Mesenchymal stem cell (in vitro differentiated cells and primary cell): Measurements from ENCODE around the gene SLC34A2. TPM values are rescaled to one million over a fixed set of nuclear protein-coding genes. Genes with fewer than 3 reads are reported as not detected.

Source experiments
- DNase-seq: peaks from one replicate; pipeline ENCODE4 v3.0.0-alpha.2; 2013
- H2AFZ ChIP-seq: one replicate; pipeline ENCODE4 v1.6.1; 2013; ENCODE audit warnings: low read depth, mild to moderate bottlenecking, control low read depth, inconsistent platforms, low read length, moderate library complexity
- H2AK5ac ChIP-seq: 2 replicates; pipeline ENCODE4 v1.6.1; 2013; ENCODE audit warnings: low read length, moderate library complexity, mild to moderate bottlenecking, inconsistent platforms; ENCODE audit not compliant: severe bottlenecking
- H2BK120ac ChIP-seq: one replicate; pipeline ENCODE4 v1.6.1; 2013; ENCODE audit warnings: low read depth, mild to moderate bottlenecking, inconsistent platforms, low read length, moderate library complexity
- H2BK12ac ChIP-seq, 2 experiments: one replicate each; pipeline ENCODE4 v1.6.1; 2013; ENCODE audit warnings: inconsistent platforms in 2 of 2, low read length in 2 of 2, mild to moderate bottlenecking in 2 of 2, moderate library complexity in 2 of 2, control low read depth in 1 of 2
- H2BK15ac ChIP-seq: one replicate; pipeline ENCODE4 v1.6.1; 2013; ENCODE audit warnings: mild to moderate bottlenecking, low read depth, inconsistent platforms; ENCODE audit not compliant: poor library complexity, severe bottlenecking
- H2BK5ac ChIP-seq: 2 replicates; pipeline ENCODE4 v1.6.1; 2013; ENCODE audit warnings: low read depth, mild to moderate bottlenecking, low read length, control low read depth, inconsistent platforms; ENCODE audit not compliant: poor library complexity, severe bottlenecking
- H3K14ac ChIP-seq, 2 experiments: one replicate each; pipeline ENCODE4 v1.6.1; 2013; ENCODE audit warnings: inconsistent platforms in 2 of 2, low read length in 2 of 2, control low read depth in 1 of 2, mild to moderate bottlenecking in 1 of 2, moderate library complexity in 1 of 2
- H3K18ac ChIP-seq, 2 experiments: one replicate each; pipeline ENCODE4 v1.6.1; 2013; ENCODE audit warnings: inconsistent platforms in 2 of 2, low read length in 2 of 2, control low read depth in 1 of 2, low read depth in 1 of 2, mild to moderate bottlenecking in 1 of 2
- H3K23ac ChIP-seq, 2 experiments: one replicate each; pipeline ENCODE4 v1.6.1; 2013; ENCODE audit warnings: inconsistent platforms in 2 of 2, low read length in 2 of 2, mild to moderate bottlenecking in 2 of 2, moderate library complexity in 2 of 2, control low read depth in 1 of 2
- H3K27ac ChIP-seq: 2 replicates; pipeline ENCODE4 v1.5.1; 2013; ENCODE audit warnings: mild to moderate bottlenecking, moderate library complexity, low read length, control low read depth, inconsistent platforms; ENCODE audit not compliant: poor library complexity, severe bottlenecking
- H3K27me3 ChIP-seq, 2 experiments: 2 replicates each; pipeline versions ENCODE4 v1.6.1 to v1.7.0; 2013; ENCODE audit warnings: low read length in 2 of 2, mild to moderate bottlenecking in 2 of 2, moderate library complexity in 2 of 2, control low read depth in 1 of 2, inconsistent platforms in 1 of 2; ENCODE audit not compliant: control insufficient read depth in 1 of 2, insufficient read depth in 1 of 2
- H3K36me3 ChIP-seq, 2 experiments: 2 replicates each; pipeline versions ENCODE4 v1.6.1 to v1.7.0; 2013; ENCODE audit warnings: low read length in 2 of 2, control low read depth in 1 of 2, inconsistent platforms in 1 of 2, low read depth in 1 of 2, mild to moderate bottlenecking in 1 of 2; ENCODE audit not compliant: insufficient read depth in 2 of 2, control insufficient read depth in 1 of 2
- H3K4ac ChIP-seq, 2 experiments: one replicate each; pipeline ENCODE4 v1.6.1; 2013; ENCODE audit warnings: inconsistent platforms in 2 of 2, low read length in 2 of 2, mild to moderate bottlenecking in 2 of 2, moderate library complexity in 2 of 2, control low read depth in 1 of 2, low read depth in 1 of 2
- H3K4me1 ChIP-seq: 2 replicates; pipeline ENCODE4 v1.6.1; 2013; ENCODE audit warnings: low read depth, low read length, control low read depth; ENCODE audit not compliant: control insufficient read depth, insufficient read depth
- H3K4me2 ChIP-seq: 2 replicates; pipeline ENCODE4 v1.6.1; 2013; ENCODE audit warnings: low read length, mild to moderate bottlenecking, inconsistent platforms; ENCODE audit not compliant: poor library complexity, severe bottlenecking
- H3K4me3 ChIP-seq, 2 experiments: 2 replicates each; pipeline versions ENCODE4 v1.5.1 to v1.7.0; 2013; ENCODE audit warnings: low read length in 2 of 2, mild to moderate bottlenecking in 2 of 2, control low read depth in 1 of 2, low read depth in 1 of 2; ENCODE audit not compliant: insufficient read depth in 1 of 2
- H3K79me1 ChIP-seq: replicated peaks from 2 replicates; pipeline ENCODE4 v1.6.1; 2013; ENCODE audit warnings: mild to moderate bottlenecking, control low read depth, low read length, inconsistent platforms; ENCODE audit not compliant: poor library complexity, severe bottlenecking
- H3K9ac ChIP-seq: 2 replicates; pipeline ENCODE4 v1.7.0; 2013; ENCODE audit warnings: mild to moderate bottlenecking, low read length, moderate library complexity
- H3K9me3 ChIP-seq: 2 replicates; pipeline ENCODE4 v1.7.0; 2013; ENCODE audit warnings: mild to moderate bottlenecking, low read length; ENCODE audit not compliant: control insufficient read depth
- H4K8ac ChIP-seq: one replicate; pipeline ENCODE4 v1.6.1; 2013; ENCODE audit warnings: inconsistent platforms, mild to moderate bottlenecking, low read length, moderate library complexity
- H4K91ac ChIP-seq: one replicate; pipeline ENCODE4 v1.6.1; 2013; ENCODE audit warnings: mild to moderate bottlenecking, low read length, inconsistent platforms
- WGBS: methylation state at CpG from one replicate; pipeline ENCODE4 v1.1.7; 2013; ENCODE audit warnings: mixed read lengths; 5-methylcytosine and 5-hydroxymethylcytosine counted together
- polyA plus RNA-seq, 2 experiments: library from polyadenylated mRNA; stranded (reverse); fragments of 200-250 nt; gene quantifications; one replicate each; pipeline ENCODE4 v1.2.3, GENCODE V29; 2013

Gene SLC34A2, protein sequence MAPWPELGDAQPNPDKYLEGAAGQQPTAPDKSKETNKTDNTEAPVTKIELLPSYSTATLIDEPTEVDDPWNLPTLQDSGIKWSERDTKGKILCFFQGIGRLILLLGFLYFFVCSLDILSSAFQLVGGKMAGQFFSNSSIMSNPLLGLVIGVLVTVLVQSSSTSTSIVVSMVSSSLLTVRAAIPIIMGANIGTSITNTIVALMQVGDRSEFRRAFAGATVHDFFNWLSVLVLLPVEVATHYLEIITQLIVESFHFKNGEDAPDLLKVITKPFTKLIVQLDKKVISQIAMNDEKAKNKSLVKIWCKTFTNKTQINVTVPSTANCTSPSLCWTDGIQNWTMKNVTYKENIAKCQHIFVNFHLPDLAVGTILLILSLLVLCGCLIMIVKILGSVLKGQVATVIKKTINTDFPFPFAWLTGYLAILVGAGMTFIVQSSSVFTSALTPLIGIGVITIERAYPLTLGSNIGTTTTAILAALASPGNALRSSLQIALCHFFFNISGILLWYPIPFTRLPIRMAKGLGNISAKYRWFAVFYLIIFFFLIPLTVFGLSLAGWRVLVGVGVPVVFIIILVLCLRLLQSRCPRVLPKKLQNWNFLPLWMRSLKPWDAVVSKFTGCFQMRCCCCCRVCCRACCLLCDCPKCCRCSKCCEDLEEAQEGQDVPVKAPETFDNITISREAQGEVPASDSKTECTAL
- not detected for polyA plus RNA-seq (2013, experiment 1 of 2)
- polyA plus RNA-seq (2013, experiment 2 of 2), result not detected

DNA sequence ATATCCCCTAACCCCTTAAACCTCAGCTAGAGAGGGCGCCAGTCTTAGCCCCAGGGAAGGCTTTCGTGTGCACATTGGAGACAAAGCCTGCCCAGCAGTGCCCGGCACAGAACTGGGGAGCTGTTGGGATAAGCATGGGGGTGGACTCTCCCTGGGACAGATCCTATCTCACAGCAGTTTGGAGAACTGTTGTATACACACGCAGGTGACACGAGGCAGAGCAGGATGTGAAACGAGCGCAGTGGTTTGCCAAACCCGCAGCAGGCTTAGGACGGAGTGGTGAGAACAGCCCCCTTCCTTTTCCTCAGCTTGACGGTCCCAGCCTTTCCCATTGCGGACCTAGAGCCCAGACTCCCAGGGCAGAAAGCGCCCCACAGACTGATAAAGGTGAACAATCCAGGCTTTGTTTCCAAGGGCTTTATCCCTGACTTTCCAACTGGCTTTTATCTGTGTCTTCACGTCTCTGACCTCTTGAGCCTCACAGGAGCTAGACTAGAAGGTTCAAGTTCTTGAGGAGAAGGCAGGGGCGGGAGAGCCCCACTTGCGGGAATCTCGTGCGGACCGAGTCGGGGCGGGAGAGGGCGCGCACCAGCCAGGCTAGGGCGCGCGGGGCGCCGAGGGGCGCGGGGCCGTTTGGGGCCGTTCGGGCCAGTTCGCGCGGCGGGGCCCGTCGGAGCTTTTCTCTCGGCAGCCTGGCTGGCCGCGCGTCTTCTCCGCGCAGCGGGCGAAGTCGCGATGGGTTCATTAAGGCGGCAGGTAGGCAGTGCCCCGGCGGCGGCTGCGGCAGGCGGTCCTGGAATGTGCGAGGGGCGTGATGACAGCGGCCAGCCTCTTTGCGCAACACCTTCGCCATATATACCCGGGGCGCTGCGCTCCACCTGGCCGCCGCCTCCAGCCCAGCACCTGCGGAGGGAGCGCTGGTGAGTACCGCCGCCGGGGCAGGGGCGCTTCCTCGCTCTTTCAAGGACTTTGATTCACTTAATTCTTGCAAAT is at the start of gene SLC34A2:
Gene SLC34A2 (plus strand): TSS at position 881 of the 993 bp plus-strand sequence. CDS start 6,650 bp downstream, outside the sequence.
- Histone ChIP-seq H3K14ac (no peak within 1 kb of the TSS), H3K27me3 (peaks cover 46 to 73% of the 10 kb centered on the region in 2 experiments), H3K23ac (no peak within 1 kb of the TSS), H3K4me1 (peaks cover 22% of the 10 kb centered on the region), H4K8ac (no peak within 1 kb of the TSS), H3K9ac (no peak within 1 kb of the TSS), H4K91ac (no peak within 1 kb of the TSS), H3K79me1 (no peaks in the 10 kb centered on the region), H3K4me3 (peak within 1 kb of the TSS in 1 of 2 experiments; percentile 42), H2BK5ac (no peak within 1 kb of the TSS), H3K4ac (no peak within 1 kb of the TSS), H3K27ac (no peak within 1 kb of the TSS), H2BK15ac (no peak within 1 kb of the TSS), H3K36me3 (no peaks in the 10 kb centered on the region), H3K4me2 (peak within 1 kb of the TSS; percentile 71), H3K18ac (no peak within 1 kb of the TSS), H2AFZ (no peak within 1 kb of the TSS), H2BK120ac (no peak within 1 kb of the TSS), H3K9me3 (no peaks in the 10 kb centered on the region), H2BK12ac (no peak within 1 kb of the TSS), H2AK5ac (no peak within 1 kb of the TSS)
- DNase-seq, result no peak
- WGBS, result 5% methylated on average over 62 of the region's 71 CpGs

DNA sequence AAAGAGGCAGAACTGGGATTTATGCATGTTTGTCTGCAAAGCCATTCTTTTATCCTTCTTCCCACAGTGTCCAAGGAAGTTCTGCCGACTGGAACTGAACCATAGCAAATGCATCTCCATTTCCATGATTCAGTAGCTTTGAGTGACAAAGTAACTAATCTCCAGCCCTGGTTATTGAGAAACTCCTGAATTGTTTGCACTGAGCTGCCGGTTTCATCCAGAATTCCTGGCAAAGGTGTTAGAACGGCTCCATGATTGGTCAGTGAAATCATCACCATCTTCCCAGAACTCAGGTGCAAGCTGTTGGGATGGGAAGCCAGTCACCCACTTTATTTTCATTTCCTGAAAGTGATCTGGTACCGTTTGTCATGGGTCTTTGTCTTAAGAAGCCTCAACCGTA is 47.0 kb upstream of the SLC34A2 start:
- Histone ChIP-seq H4K91ac (no peak overlapping the region), H3K27me3 (peaks cover 0 to 2% of the 10 kb centered on the region in 2 experiments), H3K14ac (no peak overlapping the region), H3K79me1 (no peaks in the 10 kb centered on the region), H3K4me2 (no peak overlapping the region), H2BK12ac (no peak overlapping the region), H3K4me3 (no peak overlapping the region), H2AFZ (peak overlapping the region; percentile 23), H3K36me3 (no peaks in the 10 kb centered on the region), H4K8ac (no peak overlapping the region), H3K23ac (no peak overlapping the region), H2AK5ac (no peak overlapping the region), H3K9ac (no peak overlapping the region), H3K4ac (no peak overlapping the region), H2BK120ac (no peak overlapping the region), H3K9me3 (no peaks in the 10 kb centered on the region), H3K27ac (no peak overlapping the region), H3K4me1 (no peaks in the 10 kb centered on the region), H3K18ac (no peak overlapping the region), H2BK5ac (no peak overlapping the region), H2BK15ac (no peak overlapping the region)
- no peak for DNase-seq
- 91% methylated on average over 5 of the region's 5 CpGs for WGBS

DNA sequence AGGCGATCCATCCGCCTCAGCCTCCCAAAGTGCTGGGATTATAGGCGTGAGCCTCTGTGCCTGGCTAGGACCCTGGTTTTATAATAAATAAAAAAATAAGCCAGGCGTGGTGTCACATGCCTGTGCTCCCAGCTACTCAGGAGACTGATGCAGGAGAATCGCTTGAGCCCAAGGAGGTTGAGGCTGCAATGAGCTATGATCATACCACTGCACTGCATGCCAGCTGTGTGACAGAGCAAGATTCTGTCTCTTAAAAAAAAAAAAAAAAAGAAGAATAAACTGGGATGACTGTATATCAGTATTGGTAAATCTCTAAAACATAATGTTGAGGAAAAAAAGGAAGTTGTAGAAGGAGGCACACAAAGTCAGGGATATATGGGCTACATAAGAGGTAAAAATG is 45.7 kb upstream of the SLC34A2 start:
- no peak overlapping the region for H4K91ac ChIP-seq
- no peaks in the 10 kb centered on the region for H3K4me1 ChIP-seq
- H2BK12ac ChIP-seq, result no peak overlapping the region
- no peak overlapping the region for H3K23ac ChIP-seq
- H3K36me3 ChIP-seq, result no peaks in the 10 kb centered on the region
- H3K4ac ChIP-seq, result no peak overlapping the region
- no peak overlapping the region for H3K18ac ChIP-seq
- no peak overlapping the region for H2BK120ac ChIP-seq
- H2BK5ac ChIP-seq, result no peak overlapping the region
- H3K14ac ChIP-seq, result no peak overlapping the region
- H2AFZ ChIP-seq, result no peak overlapping the region
- WGBS, result 91% methylated on average over 5 of the region's 5 CpGs
- H3K9ac ChIP-seq, result no peak overlapping the region
- H3K4me2 ChIP-seq, result no peak overlapping the region
- H2AK5ac ChIP-seq, result no peak overlapping the region
- no peaks in the 10 kb centered on the region for H3K79me1 ChIP-seq
- peaks cover 0 to 2% of the 10 kb centered on the region in 2 experiments for H3K27me3 ChIP-seq
- no peak overlapping the region for H2BK15ac ChIP-seq
- DNase-seq, result no peak
- H4K8ac ChIP-seq, result no peak overlapping the region
- no peaks in the 10 kb centered on the region for H3K9me3 ChIP-seq
- H3K27ac ChIP-seq, result no peak overlapping the region
- no peak overlapping the region for H3K4me3 ChIP-seq
